GM19372 (cell line): ENCODE measurements around the gene RAI14.
"Not testable (repeated sequence)": the region's sequence is repeated elsewhere in the genome, so short reads cannot be mapped to it uniquely, and the experiment has no call there.

ENCODE experiments used
- ATAC-seq: cut with Tn5 transposase; IDR thresholded peaks from one replicate; pipeline ENCODE4 v1.9.1; 2021; ENCODE audit warnings: mild to moderate bottlenecking, low read depth, moderate library complexity; ENCODE audit not compliant: unreplicated experiment

The RAI14 gene

DNA sequence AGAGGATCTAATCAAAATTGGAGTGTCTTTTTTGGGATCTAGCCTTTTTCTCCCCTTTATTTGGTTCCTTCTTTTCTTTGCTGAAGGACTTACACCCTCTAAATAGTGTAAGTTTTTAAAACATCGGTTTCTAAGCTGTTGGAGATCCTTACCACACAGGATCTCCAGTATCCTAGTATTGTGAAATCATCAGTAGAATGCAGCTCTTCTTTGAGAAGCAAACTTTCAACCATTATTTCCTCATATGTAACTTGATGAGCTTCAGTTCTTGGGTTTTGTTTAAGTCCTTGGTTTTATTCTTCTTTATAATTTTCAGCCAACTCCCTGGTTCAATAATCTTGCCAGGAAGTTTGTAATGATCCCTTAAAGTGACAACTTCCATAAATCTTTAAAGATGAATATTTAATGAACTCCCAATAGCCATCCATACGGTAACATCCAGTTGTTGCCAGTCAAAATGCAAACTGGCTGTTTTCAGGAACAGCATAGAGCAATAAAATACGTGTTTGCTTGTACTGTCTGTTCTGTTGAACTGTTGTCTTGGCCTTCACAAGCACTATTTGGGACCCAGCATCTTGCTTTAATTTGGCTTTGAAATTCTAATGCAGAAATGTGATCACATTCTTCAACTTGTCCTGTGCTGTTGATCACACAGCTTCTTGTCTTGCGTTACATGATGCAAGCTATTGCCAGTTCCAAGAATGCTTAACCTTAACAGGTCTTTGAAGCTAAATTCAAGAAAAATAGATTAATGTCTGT lies 148.0 kb downstream of the RAI14 start:
- no peak for ATAC-seq

DNA sequence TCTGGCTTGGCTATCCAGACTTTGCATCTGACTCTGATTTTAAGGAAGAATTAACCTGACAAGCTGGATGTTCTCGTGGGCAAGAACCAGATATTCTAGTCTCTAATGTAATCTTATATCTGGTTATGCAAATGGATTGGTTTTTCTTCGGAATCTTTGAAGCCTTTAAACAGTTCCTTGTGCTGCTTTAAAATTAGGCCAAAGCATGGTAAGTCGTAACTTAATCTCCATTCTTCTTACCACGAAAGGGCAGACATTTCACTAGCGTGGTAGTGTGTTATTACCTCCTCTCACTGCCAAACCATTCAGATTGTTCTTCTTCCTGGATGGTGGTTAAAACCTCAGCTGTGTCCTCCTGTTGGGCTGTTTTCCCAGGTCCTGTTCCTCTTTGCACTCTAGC lies 148.8 kb downstream of the RAI14 start:
- ATAC-seq, result no peak

DNA sequence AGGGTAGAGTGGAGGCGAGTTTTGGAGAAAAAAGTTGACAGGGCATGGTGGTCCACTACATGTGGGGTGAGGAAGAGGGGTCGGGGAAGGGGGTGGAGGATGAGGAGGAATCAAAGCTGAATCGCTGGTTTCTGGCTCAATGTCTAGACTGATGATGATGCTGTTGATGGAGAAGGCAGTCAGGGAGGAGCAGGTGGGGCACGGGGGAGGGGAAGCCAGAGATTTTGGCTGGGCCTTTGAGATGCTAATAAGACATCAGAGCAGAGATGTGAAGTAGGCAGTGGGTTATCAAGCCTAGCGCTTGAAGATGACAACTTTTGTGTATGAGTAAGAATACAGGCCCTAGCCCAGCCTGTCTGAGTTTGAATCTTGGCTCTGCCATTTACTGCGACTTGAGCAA lies 150.4 kb downstream of the RAI14 start:
- ATAC-seq, result no peak

DNA sequence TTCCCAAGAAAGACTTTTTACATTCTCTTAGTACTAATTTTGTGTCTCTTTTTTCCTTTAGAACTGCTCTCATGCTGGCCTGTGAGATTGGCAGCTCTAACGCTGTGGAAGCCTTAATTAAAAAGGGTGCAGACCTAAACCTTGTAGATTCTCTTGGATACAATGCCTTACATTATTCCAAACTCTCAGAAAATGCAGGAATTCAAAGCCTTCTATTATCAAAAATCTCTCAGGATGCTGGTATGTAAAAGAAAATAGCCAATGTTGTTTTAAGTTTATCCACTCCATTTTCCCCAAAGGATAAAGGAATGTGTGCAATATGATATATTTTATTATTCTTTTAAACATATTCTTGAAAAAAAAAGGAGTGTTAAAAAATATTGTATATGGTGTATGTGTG lies 155.6 kb downstream of the RAI14 start:
- no peak for ATAC-seq

DNA sequence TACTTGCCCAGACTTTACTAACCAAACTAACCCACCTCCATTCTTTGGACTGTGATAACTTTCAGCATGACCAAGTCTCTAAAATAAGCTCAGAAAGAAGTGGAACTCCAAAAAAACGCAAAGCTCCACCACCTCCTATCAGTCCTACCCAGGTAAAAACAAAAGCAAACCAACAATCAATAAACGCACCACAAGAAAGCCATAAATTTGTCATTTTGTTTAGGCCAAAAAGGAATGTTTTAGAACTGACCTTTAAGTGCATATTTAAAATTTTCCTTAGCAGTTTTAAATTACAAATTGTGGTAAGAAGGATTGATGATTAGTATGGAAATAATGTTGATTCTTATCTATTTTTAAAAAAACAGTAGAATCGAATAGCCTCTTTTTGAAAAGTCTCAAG lies 157.4 kb downstream of the RAI14 start:
- ATAC-seq, result no peak

DNA sequence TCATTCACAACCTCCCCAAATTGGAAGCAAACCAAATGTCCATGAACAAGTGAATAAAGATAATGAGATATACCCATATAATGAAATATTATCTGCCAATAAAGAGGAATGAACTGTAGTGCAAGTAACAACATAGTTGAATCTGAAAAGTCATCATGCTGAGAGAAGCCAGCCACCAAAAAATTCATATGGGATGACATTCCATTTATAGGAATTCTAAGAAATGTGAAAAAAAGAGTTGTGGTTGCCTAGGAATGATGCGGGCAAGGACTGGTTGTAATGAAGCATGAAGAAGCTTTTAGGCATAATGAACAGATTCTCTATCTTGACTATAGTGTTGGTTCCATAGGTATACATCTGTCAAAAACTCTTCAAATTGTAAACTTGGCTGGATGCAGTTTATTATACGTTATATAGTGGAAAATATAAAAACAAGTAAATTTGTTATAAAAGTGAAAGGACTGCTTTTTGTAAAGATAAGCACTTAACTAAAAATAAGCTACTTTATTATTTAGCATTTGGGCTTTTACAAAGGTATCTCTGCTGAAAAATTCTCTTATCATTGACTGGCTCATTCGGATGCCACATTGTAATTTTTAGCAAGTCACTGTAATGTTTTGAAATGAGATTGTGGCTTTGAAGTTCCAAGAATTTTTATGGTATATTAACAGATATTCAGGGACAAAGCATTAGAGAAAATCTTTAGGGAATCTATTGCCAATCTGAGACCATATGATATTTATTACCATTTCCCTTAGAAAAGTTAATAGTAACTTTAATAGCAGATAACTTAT lies 161.6 kb downstream of the RAI14 start:
- ATAC-seq, result no peak

DNA sequence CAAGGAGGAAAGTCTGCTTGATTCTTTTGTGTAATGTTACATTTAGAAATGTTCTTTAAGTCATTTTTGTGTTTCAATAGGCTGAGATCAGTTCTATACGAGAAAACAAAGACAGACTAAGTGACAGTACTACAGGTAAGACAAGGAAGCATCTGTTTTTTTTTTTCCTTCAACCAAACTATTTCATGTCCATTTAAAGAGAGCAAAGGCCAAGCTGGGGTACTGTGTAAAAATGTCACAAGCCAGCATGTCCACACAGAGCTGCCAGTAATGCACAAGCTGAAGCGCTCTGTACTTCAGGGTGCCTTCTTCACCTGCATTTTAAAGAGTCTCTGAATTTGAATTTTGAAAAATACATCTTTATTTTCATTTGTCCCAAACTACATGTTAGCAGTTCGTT lies 162.6 kb downstream of the RAI14 start:
- no peak for ATAC-seq

DNA sequence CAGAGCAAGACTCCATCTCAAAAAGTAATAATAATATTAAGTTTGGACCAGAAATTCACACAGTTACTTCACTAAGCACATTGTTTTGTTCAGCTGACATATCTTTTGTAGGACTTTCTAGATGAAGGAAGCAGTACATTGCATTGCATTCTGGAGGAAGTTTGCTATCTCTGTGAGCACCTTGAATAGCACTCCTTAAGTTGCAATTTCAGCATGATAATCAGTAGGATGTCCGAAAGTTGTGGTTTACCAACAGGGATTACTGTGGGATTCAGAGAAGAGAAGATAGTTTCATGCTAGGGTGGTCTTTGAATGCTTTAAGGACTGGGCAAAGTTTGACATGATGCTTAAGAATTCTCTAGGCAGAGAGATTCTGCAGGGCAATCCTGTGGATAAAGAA lies 164.5 kb downstream of the RAI14 start:
- ATAC-seq, result no peak

DNA sequence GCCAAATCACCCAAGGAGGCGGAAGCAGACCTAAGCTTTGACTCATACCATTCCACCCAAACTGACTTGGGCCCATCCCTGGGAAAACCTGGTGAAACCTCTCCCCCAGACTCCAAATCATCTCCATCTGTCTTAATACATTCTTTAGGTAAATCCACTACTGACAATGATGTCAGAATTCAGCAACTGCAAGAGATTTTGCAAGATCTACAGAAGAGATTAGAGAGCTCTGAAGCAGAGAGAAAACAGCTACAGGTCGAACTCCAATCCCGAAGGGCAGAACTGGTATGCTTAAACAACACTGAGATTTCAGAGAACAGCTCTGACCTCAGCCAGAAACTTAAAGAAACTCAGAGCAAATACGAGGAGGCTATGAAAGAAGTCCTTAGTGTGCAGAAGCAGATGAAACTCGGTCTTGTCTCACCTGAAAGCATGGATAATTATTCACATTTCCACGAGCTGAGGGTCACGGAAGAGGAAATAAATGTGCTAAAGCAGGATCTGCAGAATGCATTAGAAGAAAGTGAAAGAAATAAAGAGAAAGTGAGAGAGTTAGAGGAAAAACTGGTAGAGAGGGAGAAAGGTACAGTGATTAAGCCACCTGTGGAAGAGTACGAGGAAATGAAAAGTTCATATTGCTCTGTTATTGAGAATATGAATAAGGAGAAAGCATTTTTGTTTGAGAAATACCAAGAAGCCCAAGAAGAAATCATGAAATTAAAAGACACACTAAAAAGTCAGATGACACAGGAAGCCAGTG lies 167.0 kb downstream of the RAI14 start:
- no peak for ATAC-seq

DNA sequence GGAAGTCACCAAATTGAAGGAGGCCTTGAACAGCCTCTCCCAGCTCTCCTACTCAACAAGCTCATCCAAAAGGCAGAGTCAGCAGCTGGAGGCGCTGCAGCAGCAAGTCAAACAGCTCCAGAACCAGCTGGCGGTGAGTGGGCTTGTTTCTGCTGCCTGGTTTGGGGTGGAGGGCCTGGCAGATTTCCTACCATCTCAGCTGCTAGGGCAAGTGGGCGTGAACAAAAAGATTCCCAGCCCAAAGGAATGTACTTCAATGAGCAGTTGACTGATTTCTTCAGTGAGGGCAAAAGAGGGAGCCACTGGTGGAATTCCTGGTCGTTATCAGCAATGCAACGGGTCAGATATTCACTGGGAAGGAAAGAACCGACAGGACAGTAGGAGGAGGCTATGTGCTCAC lies 170.2 kb downstream of the RAI14 start:
- no peak for ATAC-seq

DNA sequence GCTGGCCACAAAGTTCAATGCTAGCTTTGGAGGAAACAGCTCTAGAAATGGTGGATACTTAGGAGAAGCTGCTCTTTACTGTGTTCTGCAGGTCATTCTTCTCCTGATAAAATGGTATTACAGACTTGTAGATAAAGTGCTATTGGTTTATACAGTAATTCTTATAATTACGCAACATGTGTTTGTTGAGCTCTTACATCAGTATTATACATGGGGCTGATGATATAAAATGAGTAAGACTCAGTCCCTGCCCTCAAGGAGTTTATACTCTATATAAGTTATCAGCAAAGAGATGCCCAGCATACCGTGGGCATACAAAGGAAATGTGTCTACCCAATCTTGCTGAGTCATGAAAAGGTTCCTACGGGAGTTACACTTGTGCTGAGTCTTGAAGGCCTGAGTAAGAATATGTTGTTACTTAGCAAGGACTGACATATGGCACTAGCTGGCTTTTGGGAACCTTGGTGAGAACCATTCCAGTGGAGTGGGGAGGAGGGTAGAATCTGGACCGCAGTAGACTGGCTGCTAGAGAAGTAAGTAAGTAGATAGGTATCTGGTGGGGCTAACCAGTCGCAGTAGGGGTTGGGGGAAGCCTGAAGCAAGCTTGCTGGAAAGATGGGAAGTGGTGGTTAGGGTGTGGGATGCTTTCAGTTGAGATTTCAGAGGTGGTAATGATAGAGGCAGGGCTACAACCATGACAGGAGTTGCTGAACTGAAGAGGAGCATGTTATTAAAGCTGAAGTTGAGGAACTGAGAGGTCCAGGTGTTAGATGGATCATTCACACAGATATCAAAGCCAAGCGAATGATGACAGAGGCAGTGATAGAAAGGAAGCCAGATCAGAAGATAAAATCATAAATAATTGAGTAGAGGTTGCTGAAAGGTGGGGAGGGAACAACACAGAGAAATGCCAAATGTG lies 171.7 kb downstream of the RAI14 start:
- no peak for ATAC-seq

DNA sequence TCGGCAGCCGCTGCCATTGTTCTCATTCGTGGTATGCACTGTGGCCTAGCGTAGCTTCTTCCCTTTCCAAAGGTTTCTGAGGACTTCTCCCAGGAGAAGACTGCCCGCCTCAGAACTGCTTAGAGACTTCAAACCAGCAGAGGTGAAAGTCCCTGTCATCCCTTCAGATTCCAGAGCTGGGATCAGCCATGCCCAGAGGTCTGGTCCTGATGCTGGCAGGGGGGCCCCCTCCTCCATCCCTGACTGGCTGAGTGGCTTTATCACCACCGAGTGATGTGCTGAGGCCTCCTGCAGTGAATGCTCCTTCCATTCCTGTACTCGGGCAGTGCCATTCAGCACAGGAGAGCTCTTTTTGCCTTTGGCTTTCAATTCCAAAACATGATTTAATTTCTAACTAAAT lies 174.7 kb downstream of the RAI14 start:
- ATAC-seq, result not testable (repeated sequence)

DNA sequence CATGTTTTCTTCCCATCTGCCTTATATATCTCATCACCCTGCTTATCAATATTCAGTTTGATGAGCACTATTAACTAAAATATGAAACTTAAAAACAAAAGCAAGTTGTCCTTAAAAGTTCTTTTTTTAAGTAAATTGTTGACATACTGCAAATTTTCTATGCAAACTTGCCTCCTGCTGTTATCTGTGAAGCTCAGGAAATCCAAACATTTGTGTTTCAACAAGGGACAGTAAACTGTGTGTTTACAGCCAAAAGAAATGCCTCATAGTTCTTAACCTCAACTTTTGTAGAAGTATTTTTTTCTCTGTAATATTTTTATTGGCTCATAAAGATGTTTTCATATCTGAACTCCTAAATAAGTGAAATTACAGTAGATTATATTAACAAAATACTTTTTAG lies 175.2 kb downstream of the RAI14 start:
- no peak for ATAC-seq

DNA sequence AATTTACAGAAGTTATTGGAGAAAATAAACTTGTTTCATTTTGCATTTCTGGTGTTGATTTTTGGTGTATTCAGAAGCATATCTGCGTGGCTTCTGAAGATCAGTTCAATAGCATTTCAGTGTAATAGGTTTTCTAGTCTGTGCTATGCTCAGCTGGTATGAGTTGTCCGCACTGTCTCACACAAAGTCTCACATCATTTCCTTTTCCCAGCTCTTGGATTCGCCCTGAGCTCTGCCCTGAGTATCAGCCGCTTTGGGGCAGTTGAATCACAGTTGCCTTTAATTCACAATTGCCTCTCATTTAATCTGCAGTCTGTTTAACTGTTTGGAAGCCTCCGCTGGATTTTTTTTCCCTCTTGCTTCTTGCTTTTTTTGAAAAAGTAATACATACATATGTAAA lies 176.4 kb downstream of the RAI14 start:
- ATAC-seq, result no peak

DNA sequence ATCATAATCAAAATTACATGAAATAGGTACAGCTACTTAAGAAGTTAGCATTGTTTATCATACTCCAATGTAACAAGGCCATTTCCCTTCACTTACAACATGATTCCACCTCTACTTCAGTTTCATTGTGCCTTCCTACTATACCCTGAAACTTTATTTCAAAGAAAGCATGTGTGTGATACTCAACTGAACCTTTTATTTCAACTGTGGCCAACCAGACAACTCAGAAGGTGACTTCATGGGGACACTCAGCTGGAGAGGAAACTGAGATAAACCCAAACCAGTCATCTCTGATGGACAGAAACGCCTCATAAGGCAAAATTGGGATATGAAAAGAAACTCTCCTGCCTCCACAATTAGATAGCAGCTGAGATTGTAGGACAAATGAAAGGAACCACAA lies 177.0 kb downstream of the RAI14 start:
- ATAC-seq, result no peak

DNA sequence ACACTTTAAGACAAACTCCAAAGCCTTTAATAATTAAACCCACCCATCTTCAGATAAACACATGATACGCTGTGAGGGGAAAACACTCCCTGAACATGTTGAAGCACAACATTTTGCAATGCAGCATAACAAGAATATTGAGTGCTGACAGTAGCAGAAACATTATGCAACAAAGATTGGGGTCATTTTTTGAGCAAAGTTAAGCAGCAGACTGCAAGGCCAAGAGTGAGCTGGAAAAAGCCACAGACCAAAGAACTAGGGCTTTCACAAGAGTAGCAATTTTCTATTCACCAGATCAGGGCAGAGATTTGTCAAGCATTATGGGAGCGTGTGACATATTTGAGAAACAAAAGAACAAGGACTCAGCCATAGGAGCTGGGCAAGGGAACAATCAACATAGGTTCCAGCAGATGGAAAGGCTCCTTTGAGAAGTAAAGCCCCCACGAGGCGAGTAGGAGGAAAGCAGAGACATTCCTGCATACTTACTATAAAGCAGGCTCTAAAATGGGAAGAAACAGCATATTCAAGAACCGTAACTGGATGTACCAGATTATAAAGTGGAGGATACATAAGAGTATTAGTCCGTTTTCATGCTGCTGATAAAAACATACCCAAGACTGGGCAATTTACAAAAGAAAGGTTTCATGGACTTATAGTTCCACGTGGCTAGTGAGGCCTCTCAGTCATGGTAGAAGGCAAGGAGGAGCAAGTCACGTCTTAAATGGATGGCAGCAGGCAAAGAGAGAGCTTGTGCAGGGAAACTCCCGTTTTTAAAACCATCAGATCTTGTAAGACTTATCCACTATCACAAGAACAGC lies 178.1 kb downstream of the RAI14 start:
- no peak for ATAC-seq

DNA sequence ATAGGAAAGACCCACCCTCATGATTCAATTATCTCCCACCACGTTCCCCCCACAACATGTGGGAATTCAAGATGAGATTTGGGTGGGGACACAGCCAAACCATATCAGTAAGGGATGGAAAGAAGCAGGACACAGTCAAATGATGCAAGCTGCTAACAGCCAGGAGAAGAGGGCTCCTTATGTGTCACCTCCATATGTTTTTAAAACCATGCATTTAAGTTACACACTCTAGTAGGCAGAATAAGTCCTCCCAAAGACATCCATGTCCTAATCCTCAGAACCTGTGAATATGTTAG lies 178.6 kb downstream of the RAI14 start:
- ATAC-seq, result no peak

DNA sequence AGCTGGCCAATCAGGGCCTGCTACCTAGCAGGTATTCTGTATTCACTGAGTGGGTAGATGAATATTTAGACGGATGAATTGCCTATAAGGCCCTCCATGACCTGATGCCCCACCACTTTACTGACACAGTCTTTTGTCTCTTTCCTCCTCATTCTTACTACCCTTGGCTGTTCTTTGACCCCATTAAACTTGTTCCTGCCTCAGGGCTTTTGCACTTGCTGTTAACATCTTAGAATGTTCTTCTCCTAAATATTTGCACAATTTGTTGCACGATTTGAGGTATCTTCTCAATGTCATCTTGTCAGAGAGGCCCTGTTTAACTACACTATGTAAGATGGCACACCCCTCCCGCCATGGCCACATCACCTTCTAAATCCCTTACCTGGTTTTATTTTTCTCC lies 179.5 kb downstream of the RAI14 start:
- no peak for ATAC-seq

DNA sequence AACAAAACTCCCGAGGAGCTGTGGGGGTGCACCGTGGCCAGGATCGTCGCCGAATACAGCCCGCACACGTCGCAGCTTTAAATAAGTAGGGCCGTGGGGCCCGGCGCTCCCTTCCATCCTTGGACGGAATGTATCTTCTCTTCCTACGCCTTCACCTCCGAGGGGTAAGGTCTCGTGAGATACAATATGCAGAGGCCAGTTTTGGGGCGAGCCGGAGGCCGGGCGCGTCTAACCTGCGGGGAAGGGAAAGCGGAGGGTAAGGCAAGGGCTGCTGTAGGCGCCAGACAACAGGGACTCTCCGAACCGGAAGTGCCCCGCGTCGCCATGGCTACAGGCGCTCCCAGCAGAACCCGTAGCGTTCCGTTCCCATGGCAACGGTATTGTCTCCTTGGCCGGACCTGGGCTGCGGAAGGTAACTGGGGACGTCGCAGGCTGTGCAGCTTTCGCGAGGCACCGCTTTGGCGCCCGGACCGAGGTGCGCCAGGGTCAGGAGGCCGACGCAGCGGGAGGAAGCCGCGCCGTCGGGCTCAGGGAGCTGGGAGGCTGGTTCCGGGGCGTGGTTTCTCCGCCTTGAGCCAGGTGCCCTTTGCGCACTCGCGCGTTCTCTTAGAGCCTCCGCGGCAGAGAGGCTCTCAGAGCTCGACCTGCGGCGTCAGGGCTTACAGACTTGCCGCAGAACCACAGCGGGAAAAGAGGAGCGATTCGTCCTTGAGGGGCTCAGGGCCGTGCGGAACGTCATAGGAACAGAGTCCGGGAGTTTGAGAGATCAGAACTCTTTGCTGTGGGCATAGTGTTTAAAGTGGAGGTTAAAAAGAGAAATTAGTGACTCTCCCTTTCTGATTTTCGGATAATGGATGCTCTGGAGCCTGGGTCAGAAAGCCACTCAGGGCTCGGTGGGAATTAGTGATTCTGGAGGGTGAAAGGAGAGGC lies 182.9 kb downstream of the RAI14 start, which contains the start of gene TTC23L:
TSS of gene TTC23L (plus strand) at position 380 of the 930 bp plus-strand sequence. CDS start 1,508 bp downstream, outside the sequence.
- peak; percentile 98 for ATAC-seq
